ENCODE data around the gene ASL. TPM values are rescaled to one million over a fixed set of nuclear protein-coding genes. Genes with fewer than 3 reads are reported as not detected.
"Not testable (repeated sequence)": the region's sequence is repeated elsewhere in the genome, so short reads cannot be mapped to it uniquely, and the experiment has no call there.

The ASL gene
- total RNA-seq, 1 donor from 2014 or later = 46.2 TPM

DNA sequence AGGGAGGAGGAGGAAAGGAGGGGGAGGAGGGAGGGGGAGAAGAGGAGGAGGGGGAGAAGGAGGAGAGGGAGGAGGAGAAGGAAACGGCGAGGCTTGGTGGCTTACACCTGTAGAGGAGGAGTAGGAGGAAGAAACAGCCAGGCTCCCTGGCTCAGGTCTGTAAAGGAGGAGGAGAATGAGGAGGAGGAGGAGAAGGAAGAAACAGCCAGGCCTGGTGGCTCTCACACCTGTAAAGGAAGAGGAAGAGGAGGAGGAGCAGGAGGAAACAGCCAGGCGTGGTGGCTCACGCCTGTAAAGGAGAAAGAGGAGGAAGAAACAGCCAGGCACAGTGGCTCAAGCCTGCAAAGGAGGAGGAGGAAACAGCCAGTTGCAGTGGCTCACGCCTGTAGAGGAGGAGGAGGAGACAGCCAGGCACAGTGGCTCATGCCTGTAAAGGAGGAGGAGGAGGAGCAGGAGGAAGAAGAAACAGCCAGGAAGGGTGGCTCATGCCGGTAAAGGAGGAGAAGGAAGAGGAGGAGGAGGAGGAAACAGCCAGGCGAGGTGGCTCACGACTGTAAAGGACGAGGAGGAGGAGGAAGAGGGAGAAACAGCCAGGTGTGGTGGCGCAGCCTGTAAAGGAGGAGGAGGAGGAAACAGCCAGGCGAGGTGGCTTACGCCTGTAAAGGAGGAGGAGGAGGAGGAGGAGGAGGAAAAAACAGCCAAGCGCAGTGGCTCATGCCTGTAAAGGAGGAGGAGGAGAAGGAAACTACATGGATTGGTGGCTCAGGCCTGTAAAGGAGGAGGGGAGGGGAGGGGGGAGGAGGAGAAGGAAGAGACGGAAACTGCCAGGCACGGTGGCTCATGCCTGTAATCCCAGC is 24.2 kb downstream of the ASL start:
- peak overlapping the region; percentile 84 to 93 for H3K27ac ChIP-seq
- H3K4me1 ChIP-seq = no peaks in the 10 kb centered on the region
- DNase-seq (ENCODE audit: low spot score in 2 of 2) = peak; percentile 25 to 88
- intact Hi-C loops (cut with DNase I) = loop anchor here (1.0 to 5.0 kb wide), 2 partner anchors 15 to 1787 kb away; partner anchors contain the start of genes CRCP and ZNF736
- no peaks in the 10 kb centered on the region for H3K9me3 ChIP-seq
- H3K4me3 ChIP-seq = peak overlapping the region; percentile 47 to 60
- no peak for TF ChIP-seq CTCF (IDR thresholded peaks at IDR 0.05)
- no peaks in the 10 kb centered on the region for H3K36me3 ChIP-seq
- H3K27me3 ChIP-seq = no peaks in the 10 kb centered on the region

DNA sequence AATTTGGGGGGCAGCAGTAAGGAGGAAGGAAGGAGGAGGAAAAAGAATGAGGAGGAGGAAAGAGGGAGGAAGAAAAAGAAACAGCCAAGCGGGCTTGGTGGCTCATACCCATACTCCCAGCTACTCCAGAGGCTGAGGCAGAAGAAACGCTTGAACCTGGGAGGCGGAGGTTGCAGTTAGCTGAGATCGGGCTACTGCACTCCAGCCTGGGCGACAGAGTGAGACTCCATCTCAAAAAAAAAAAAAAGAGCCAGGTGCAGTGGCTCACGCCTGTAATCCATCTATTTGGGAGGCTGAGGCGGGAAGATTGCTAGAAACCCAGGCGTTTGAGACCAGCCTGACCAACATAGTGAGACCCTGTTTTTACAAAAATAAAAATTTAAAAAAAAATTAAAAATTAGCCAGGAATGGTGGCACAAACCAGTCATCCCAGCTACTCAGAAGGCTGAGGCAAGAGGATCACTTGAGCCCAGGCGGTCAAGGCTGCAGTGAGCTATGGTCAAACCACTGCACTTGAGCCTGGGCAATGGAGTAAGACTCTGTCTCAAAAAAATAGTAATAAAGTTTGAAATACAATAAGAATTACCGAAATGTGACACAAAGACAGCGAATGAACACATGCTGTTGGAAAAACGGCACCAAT is 24.9 kb downstream of the ASL start:
- Histone ChIP-seq H3K27me3 (no peaks in the 10 kb centered on the region), H3K9me3 (no peaks in the 10 kb centered on the region), H3K4me3 (peak overlapping the region; percentile 47 to 60), H3K36me3 (no peaks in the 10 kb centered on the region), H3K4me1 (no peaks in the 10 kb centered on the region), H3K27ac (peak overlapping the region; percentile 84 to 93)
- intact Hi-C loops (cut with DNase I) = loop anchor here (1.0 to 5.0 kb wide), 2 partner anchors 14 to 1788 kb away; partner anchors contain the start of genes CRCP and ZNF736
- DNase-seq (ENCODE audit: low spot score in 2 of 2) = no peak
- TF ChIP-seq CTCF (IDR thresholded peaks at IDR 0.05) = no peak

- not testable (repeated sequence) for H3K9me3 ChIP-seq; DNase-seq (ENCODE audit: low spot score in 2 of 2); H3K4me3 ChIP-seq; H3K27me3 ChIP-seq; H3K4me1 ChIP-seq; H3K36me3 ChIP-seq; H3K27ac ChIP-seq
- intact Hi-C loops (cut with DNase I) = loop anchor here (5.0 kb wide), 1 partner anchor 1790 kb away; the partner anchor contains the start of gene ZNF736
These were observed 26.5 kb downstream of the ASL start for GRCh38 chr7:66102168-66102567.

- not testable (repeated sequence) for H3K36me3 ChIP-seq; DNase-seq (ENCODE audit: low spot score in 2 of 2); H3K27me3 ChIP-seq; H3K9me3 ChIP-seq; H3K27ac ChIP-seq; H3K4me3 ChIP-seq; H3K4me1 ChIP-seq
- intact Hi-C loops (cut with DNase I) = loop anchor here (5.0 kb wide), 1 partner anchor 1792 kb away; the partner anchor contains the start of gene ZNF736
These were observed 28.4 kb downstream of the ASL start for GRCh38 chr7:66103994-66104393.

GRCh38 chr7:66105263-66105748 is 29.7 kb downstream of the ASL start:
- no peak overlapping the region for H3K27ac ChIP-seq
- H3K9me3 ChIP-seq = no peaks in the 10 kb centered on the region
- no peaks in the 10 kb centered on the region for H3K27me3 ChIP-seq
- H3K4me1 ChIP-seq = no peaks in the 10 kb centered on the region
- no peaks in the 10 kb centered on the region for H3K36me3 ChIP-seq
- no peak for TF ChIP-seq CTCF (IDR thresholded peaks at IDR 0.05)
- no peak overlapping the region for H3K4me3 ChIP-seq
- intact Hi-C loops (cut with DNase I) = no loop called here
- DNase-seq (ENCODE audit: low spot score in 2 of 2) = no peak

DNA sequence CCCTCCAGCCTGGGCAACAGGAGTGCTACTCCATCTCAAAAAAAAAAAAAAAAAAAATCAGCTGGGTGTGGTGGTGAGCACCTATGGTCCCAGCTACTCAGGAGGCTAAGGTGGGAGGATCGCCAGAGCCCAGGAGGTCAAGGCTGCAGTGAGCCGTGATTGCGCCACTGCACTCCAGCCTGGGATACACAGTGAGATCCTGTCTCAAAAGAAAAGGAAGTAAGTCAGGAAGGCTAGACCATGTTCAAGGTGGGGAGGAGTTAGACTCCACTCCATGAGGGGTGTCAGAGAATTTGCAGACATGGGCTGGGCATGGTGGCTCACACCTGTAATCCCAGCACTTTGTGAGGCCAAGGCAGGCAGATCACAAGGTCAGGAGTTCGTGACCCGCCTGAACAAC is 32.8 kb downstream of the ASL start:
- H3K9me3 ChIP-seq; H3K27ac ChIP-seq; intact Hi-C loops (cut with DNase I); H3K4me1 ChIP-seq; H3K36me3 ChIP-seq; H3K27me3 ChIP-seq; DNase-seq (ENCODE audit: low spot score in 2 of 2); H3K4me3 ChIP-seq: not testable (repeated sequence)

DNA sequence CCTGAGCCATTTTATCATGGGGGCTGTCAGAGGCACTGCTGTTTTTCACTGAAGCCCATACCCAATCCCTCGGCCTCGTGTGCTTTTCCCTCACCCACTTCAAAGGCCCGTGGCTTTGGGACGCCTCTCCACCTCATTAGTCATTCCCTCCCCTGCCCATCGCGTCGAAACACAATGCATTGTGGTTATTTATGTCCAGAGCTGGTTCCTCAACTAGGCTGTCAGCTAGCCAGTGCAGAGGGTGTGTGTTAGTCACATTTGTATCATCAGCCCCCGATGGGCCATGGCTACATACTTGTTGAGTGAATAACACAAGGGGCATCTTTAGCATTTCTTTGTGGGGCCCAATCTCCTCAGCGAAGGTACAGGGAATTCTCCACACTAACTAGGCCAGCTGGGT is 35.2 kb downstream of the ASL start:
- intact Hi-C loops (cut with DNase I) = loop anchor here (5.0 to 10.0 kb wide), 3 partner anchors 79 to 384 kb away; partner anchors contain the start of gene GUSB

More for the DNA sequence above, 35.2 kb downstream of the ASL start:
- no peaks in the 10 kb centered on the region for H3K9me3 ChIP-seq
- DNase-seq (ENCODE audit: low spot score in 2 of 2) = no peak
- no peak overlapping the region for H3K4me3 ChIP-seq
- H3K27me3 ChIP-seq = no peaks in the 10 kb centered on the region
- TF ChIP-seq CTCF (IDR thresholded peaks at IDR 0.05) = no peak
- peaks cover 0 to 9% of the 10 kb centered on the region in 2 donors for H3K4me1 ChIP-seq
- H3K36me3 ChIP-seq = no peaks in the 10 kb centered on the region
- H3K27ac ChIP-seq = no peak overlapping the region

Data from ascending aorta (tissue), 2 donors.